ENCODE results near the gene TRABD2B.

Gene TRABD2B

GRCh38 chr1:47855230-47855629 is 142.0 kb downstream of the TRABD2B start:
- Mint-ChIP-seq H3K9me3 (no peaks in the 10 kb centered on the region), H3K4me3 (no peak overlapping the region), H3K36me3 (ENCODE audit: low read depth) (no peaks in the 10 kb centered on the region), H3K27ac (no peak overlapping the region), H3K4me1 (no peaks in the 10 kb centered on the region), H3K27me3 (ENCODE audit: low read depth) (no peaks in the 10 kb centered on the region)
- TF ChIP-seq, protein P1, sequence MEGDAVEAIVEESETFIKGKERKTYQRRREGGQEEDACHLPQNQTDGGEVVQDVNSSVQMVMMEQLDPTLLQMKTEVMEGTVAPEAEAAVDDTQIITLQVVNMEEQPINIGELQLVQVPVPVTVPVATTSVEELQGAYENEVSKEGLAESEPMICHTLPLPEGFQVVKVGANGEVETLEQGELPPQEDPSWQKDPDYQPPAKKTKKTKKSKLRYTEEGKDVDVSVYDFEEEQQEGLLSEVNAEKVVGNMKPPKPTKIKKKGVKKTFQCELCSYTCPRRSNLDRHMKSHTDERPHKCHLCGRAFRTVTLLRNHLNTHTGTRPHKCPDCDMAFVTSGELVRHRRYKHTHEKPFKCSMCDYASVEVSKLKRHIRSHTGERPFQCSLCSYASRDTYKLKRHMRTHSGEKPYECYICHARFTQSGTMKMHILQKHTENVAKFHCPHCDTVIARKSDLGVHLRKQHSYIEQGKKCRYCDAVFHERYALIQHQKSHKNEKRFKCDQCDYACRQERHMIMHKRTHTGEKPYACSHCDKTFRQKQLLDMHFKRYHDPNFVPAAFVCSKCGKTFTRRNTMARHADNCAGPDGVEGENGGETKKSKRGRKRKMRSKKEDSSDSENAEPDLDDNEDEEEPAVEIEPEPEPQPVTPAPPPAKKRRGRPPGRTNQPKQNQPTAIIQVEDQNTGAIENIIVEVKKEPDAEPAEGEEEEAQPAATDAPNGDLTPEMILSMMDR (IDR thresholded peaks at IDR 0.05; ENCODE audit: unreplicated experiment in 3 of 3), result no peak

- peaks cover 5% of the 10 kb centered on the region for H3K27me3 Mint-ChIP-seq (ENCODE audit: low read depth)
- H3K9me3 Mint-ChIP-seq, result no peaks in the 10 kb centered on the region
- H3K4me3 Mint-ChIP-seq, result no peak overlapping the region
- no peak overlapping the region for H3K27ac Mint-ChIP-seq
- TF ChIP-seq, protein P1 (IDR thresholded peaks at IDR 0.05; ENCODE audit: unreplicated experiment in 3 of 3), result no peak
- H3K4me1 Mint-ChIP-seq, result peaks cover 5% of the 10 kb centered on the region
- no peaks in the 10 kb centered on the region for H3K36me3 Mint-ChIP-seq (ENCODE audit: low read depth)
Measured at GRCh38 chr1:47854552-47855144, 142.5 kb downstream of the TRABD2B start.

- no peak overlapping the region for H3K27ac Mint-ChIP-seq
- TF ChIP-seq, protein P1 (IDR thresholded peaks at IDR 0.05; ENCODE audit: unreplicated experiment in 3 of 3), result no peak
- H3K4me1 Mint-ChIP-seq, result peaks cover 6% of the 10 kb centered on the region
- H3K9me3 Mint-ChIP-seq, result no peaks in the 10 kb centered on the region
- H3K27me3 Mint-ChIP-seq (ENCODE audit: low read depth), result peaks cover 6% of the 10 kb centered on the region
- no peaks in the 10 kb centered on the region for H3K36me3 Mint-ChIP-seq (ENCODE audit: low read depth)
- H3K4me3 Mint-ChIP-seq, result no peak overlapping the region
Measured at GRCh38 chr1:47853852-47854251, 143.3 kb downstream of the TRABD2B start.

GRCh38 chr1:47853059-47853458 is 144.1 kb downstream of the TRABD2B start:
- Mint-ChIP-seq H3K4me3 (no peak overlapping the region), H3K36me3 (ENCODE audit: low read depth) (no peaks in the 10 kb centered on the region), H3K27me3 (ENCODE audit: low read depth) (peaks cover 6% of the 10 kb centered on the region), H3K9me3 (no peaks in the 10 kb centered on the region), H3K4me1 (peaks cover 6% of the 10 kb centered on the region), H3K27ac (no peak overlapping the region)
- TF ChIP-seq, protein P1 (IDR thresholded peaks at IDR 0.05; ENCODE audit: unreplicated experiment in 3 of 3), result no peak

DNA sequence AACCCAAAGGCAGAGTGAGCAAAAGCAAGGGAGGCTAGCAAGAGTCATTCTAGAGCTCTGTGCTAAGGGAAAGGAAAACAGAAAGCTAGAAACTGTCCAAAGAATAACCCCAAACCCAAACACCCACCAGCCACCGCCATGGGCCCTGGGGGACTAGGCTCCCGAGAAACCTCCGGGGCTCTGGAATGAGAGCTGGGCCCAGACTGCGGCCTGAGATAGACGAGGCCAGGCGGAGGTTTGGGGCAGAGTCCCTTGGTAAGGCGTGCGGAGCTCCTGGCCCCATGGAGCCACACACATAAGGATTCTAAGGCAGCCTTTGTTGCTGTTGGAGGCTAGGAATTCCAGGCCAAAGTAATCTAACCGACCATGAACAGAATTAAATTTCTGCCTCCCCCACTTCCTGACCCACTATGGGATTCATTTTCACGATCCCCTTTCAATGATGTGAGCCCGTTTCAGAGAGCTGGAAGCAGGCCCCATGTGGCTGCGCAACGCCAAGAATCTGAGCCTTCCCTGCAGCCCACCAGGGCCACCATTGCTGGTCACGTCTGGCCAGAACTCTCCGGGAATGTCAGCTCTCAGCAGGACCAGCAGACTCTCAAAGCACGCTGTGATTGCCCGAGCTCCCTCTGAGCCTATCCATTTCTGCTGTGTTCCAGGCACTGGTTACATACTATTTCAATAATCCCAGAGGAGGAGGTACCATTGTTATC is 145.0 kb downstream of the TRABD2B start:
- peaks cover 6% of the 10 kb centered on the region for H3K4me1 Mint-ChIP-seq

More for the DNA sequence above, 145.0 kb downstream of the TRABD2B start:
- TF ChIP-seq, protein P1 (IDR thresholded peaks at IDR 0.05; ENCODE audit: unreplicated experiment in 3 of 3), result no peak
- Mint-ChIP-seq H3K36me3 (ENCODE audit: low read depth) (no peaks in the 10 kb centered on the region), H3K27ac (no peak overlapping the region), H3K4me3 (no peak overlapping the region), H3K9me3 (no peaks in the 10 kb centered on the region), H3K27me3 (ENCODE audit: low read depth) (peaks cover 6% of the 10 kb centered on the region)

All from nephron (organoid).